ENCODE results near the gene PLEKHG7.
"Not testable (repeated sequence)": the region's sequence is repeated elsewhere in the genome, so short reads cannot be mapped to it uniquely, and the experiment has no call there.

PLEKHG7 gene, protein sequence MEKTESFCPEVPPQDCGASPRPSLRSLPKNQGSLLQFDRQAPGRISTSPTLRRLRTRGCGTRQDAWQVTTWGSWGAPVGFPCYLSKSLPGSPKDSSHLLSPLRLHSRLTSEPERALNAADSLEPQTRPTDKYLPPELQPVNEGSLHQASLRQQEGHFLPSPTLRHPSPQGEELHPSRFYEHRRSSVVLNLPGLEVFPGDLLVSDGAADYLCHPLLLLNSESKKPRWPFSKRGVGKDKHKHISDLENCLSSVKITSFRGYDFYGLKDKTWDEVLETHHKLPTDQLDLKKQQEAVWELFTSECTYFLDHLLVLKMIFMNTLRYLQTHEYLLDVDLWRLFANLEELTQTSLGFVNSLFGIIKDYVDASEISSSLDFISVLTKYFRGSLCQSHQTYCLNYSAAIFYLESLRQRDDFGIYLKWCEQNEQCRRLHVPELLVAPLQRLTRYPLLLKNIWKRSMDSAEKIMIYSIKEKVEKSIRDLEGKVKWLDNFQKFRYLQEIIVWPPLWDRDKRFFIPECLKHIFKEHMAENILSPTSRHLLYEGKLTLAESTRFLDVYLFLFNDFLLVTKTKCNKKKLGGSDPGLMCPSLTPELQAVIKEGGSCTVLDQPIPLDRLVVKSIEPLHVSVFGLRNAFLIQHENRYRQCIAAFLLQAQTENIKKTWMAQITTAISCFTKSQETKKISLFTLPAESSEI

DNA sequence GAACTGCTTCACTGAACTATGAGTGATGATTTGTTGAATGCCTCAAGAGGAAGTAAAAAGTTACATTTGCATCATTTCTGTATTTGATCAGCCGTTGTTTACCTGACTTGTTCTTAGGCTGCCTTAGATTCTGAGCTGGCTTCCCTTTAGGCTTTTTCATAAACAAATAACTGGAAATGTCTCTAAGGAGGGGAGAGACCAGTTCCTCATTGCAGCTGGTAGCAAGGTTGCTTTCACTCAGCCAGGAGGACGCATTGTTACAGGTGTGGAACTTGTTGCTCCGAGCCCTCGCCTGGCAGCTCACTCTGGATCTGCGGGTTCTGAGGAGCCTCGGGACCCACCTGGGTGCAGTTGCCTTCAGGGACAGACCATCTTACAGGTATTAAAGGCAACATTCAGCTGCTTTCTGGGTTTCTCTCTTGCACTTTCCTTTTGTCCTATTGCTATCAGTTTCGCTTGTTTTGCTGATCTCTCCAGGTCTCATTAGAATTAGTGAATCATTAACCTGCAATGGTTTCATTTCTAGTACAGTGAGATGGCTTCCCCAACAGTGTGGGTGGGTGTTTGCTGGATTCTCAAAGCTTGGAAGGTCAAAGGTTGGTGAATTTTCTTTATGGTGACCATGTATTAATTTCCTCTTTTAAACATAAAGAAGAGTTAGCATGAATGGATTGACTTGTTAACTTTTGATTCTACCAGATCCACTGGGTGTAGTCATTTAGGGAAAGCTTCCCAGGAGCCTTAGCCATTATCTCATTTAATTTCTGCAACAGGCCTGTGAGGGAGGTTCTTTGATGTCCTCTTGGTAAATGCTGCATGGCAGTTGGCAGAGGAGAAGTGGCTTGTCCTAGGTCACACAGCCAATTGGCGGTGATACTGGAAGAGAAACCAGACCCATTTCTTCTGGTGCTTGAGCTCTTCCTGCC is at the start of gene PLEKHG7:
Gene PLEKHG7 (plus strand): TSS at position 236 of the 926 bp plus-strand sequence. CDS start 3,643 bp downstream, outside the sequence.
- DNase-seq: no peak

DNA sequence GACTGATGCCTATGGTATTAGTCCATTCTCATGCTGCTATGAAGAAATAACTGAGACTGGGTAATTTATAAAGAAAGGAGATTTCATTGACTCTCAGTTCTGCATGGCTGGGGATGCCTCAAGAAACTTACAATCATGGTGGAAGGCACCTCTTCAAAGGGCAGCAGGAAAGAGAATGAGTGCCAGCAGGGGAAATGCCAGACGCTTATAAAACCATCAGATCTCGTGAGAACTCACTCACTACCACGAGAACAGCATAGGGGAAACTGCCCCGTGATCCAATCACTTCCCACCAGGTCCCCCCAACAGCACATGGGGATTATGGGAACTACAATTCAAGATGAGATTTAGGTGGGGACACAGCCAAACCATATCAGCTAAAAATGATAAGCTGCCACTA is 48.5 kb upstream of the PLEKHG7 start:
- DNase-seq: not testable (repeated sequence)

DNA sequence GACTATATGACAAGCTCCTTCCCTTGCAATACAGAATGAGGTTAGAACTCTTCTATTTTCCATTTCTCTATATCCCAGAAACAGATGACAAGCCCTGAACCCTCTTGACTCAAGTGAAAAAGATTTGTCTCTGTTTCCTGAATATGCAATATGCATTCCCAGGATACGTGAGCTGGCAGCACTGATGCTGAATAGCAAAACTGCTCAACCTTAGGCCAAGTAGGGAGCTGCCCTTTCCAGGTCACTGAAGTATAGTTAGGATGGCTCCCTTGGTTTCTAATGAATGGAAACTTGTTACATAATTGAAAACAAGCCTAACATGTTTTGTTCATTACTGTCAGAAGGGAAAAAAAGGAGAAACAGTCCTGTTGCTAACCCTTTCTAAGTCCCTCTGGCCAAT is 47.9 kb upstream of the PLEKHG7 start:
- DNase-seq: no peak

DNA sequence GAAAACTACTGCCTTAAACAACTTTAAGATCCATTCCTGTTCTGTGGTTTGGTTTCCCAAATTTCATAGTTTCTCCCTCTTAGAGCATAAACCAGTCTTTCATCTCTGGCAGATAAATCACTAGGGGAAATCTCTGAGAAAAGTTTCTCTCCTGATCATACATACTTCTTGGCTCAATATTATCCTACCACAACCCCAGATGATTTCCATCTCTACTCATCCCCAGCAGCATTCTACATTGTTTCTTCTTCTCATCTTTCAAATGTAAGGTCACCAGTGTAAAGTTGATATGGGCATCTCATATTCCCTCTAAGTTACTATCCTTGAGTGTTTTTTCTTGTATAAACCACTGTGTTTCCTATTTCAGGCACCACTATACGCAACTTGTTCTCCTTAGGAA is 45.9 kb upstream of the PLEKHG7 start:
- DNase-seq: no peak

DNA sequence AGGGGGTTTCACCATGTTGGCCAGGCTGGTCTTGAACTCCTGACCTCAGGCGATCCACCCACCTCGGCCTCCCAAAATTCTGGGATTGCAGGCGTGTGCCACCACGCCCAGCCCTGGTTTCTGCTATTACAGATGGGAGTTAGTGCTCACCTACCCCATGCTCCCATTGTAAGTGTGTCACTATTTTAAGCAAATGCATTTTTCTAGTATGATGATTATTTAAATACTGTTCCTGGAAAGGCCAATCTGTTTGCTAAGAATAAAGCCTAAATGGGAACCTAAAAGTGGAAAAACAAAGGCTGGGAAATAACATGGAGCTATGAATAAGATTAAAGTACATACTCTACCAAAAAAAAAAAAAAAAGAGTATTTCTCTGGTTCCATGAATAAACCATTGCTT is 45.0 kb upstream of the PLEKHG7 start:
- DNase-seq: no peak

DNA sequence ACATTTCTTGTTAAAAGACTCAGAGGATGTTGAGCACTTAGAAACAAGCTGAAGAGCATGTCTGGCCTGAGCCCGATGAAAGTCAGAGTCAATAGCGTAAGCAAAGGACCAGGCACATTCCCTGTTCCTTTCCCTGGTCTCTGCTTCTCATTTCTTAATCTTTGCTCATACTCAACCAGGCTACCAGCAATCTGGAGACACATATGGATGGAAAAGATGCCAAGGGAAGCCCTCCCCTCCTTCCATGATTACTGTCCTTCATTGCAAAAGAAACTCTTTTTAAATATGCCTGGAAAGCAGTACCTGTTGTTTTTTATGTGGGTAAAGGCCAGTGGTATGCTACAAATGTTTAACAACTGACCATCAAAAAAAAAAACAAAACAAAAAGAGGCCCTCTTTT is 44.2 kb upstream of the PLEKHG7 start:
- DNase-seq: no peak

DNA sequence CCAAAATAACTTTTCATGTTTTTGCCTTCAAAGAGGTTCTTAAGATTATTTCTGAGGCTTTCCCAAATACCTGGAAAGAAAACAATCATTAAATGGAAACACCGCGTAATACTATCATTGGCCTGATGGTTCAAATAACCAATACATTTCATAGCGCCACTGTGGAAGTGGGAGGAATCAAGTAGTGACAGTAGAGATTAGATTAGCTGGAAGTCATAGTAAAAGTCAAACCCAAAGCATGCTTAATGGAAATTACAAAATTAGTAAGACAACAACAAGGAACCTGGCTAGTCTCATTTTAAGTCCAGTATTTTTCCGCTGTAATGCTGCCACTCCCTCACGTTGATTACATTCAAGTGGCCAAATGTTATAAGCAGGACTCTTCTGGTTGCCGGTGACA is 41.5 kb upstream of the PLEKHG7 start:
- no peak for DNase-seq

DNA sequence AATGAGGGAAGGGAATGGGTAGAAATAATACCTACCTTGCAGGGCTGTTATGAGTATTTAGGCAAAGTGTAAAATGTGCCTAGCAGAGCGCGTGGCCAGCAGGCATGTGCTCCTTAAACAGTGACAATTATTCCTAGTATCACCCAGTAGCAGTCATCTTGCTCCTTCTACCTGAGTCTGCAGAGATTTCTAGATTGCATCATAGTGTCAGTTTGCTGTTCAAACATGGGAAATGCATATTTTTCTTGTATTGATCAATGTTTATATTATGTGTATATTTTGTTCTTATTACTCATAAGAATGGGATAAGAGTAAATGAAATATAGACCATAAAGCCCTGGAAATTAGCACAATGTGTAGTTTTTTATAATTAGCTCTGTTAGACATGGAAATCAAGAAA is 37.3 kb upstream of the PLEKHG7 start:
- no peak for DNase-seq

DNA sequence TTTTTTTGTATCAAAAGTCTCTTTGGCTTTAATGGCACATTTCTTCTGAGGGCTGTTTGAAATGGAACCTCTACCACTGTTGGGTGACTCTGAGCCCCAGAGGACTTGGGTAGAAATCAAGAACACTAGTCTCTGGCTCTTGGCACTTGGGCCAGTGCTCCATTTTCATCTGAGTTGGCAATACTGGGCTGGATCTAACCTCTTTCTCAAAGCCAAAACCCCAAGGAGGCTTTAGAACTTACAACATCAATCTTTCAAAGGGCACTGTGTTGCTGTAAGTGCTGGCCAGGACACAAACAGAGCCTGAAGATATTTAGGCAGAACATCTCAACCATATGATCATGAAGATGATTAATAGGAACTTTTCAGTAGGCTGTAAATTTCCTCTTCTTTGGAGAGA is 34.0 kb upstream of the PLEKHG7 start:
- no peak for DNase-seq

DNA sequence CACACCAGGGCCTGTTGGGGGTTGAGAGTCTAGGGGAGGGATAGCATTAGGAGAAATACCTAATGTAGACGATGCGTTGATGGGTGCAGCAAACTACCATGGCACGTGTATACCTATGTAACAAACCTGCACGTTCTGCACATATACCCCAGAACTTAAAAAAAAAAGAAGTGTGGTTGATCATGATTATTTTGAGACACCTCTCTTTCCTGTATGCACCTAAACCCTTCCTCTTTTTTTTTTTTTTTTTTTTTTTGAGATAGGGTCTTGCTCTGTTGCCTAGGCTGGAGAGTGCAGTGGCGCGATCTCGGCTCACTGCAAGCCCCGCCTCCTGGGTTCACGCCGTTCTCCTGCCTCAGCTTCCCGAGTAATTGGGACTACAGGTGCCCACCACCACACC is 31.3 kb upstream of the PLEKHG7 start:
- not testable (repeated sequence) for DNase-seq

DNA sequence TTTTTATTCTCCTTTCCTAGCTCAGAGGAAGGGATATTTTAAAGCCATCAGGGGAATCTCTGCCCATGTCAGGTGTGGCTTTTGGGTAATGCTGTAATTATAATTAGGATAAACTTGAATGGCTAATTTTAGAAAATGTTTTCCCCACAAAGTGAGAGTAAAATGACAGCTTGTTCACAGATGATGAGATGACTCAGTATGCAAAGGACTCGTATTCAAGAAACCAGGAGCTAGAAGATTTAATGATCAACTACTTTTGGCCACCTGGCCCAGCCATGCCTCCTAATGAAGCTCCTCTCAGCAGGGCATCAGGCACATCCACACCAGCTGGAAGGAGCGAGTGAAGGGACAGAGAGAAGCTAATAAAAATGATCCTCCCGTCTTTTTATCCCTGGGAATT is 29.0 kb upstream of the PLEKHG7 start:
- no peak for DNase-seq

DNA sequence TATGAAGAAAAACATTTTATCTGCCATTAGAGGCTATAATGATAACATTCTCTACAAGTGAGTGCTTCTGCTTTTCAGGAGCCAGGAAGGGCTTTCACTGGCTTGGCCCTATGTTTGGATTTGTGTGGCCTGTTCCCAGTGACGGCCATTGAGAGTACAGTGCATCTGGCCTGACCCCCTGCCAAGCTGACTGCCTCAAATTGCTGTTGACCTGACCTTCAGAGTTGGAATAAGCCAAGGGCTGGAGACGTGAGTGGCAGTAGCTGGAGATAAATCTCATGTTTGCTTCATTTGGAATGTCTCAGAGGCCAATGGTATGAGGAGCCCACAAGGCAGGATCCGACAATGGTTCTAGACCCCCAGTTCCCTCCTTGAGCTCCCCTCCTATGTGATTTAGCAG is 28.3 kb upstream of the PLEKHG7 start:
- no peak for DNase-seq

DNA sequence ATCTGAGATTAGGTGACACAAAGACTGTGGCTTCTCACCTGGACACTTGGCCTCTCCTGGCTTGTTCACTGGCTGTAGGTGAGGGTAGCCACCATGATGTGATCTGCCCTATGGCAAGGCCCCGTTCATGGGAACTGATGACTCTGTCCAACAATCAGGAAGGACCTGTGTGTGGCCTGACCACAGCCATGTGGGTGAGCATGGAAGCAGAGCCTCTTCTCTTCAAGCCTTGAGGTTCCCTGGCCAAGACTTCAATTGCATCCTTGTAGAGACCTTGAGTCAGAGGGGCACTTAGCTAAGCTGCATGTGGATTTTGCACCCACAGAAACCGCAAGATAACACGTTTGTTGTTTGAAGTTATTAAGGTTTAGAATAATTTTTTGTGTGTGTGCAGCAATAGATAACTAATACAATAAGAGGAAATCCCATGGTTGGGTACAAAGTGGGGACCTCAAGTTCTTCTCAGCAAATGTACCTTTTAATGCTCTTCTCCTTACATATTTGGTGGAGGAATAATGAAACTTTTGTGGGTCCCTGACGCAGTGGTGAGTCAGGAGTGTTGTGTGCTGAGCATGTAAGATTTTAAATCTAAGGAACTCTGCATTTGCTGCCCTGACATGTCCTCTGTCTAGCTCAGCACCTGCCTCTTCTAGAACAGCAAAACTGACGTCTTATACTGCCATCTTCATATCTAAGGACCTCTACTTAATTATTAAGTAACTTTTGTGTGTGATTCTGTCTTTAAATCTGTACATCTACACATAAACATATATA is 27.5 kb upstream of the PLEKHG7 start:
- no peak for DNase-seq

DNA sequence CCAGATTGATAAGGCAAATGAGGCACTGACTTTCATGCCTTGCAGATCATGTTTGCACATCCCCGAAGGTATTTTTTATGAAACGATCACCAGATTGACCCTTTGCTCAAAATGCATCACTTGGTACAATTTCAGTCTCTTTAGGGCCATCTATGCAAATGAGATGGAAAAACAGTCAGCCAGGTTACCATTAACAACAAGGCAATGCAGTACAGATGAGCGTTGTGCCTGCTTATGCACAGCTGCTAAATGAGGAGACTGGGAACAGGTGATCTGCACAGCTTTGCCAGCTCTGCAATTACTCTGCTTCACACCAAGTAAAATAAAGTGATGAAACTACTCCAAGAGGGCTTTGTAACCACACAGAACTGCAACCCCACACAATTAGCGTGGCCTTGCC is 26.1 kb upstream of the PLEKHG7 start:
- DNase-seq: no peak

DNA sequence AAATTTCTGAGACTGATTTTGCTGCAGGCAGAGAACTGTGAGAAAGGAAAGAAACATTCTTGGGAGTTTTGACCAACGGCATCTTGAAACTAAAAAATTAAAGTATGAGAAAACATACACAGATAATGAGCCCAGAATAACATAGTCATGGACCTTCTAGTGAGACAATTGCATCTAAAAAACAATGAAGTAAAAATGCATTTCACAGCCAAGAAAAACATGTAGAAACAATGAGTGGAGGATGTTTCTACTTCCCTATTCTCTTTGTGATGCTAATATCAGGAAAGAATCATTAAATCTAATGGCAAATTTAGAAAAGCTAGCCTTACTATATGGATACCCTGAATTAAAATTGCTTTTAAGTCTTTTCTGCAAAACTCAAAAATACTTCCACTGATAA is 12.2 kb upstream of the PLEKHG7 start:
- DNase-seq: no peak

DNA sequence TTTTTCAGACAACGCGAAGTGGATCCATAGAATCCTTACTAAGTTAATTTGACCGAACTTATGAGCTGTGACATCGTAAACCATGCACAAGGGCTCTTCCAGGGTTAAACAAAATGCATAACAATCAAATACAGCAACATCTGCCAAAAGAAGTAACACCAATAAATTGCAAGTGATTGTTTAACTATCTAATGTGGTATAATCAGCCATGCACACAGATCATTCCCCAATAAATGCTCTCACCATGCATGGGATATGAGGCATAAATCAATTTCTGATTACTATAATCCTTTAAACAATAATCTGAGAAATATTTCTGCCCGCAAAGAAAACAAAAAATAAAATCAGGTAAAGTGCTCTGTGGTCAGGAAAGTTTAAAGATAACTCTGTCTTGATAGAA is 7.7 kb upstream of the PLEKHG7 start:
- DNase-seq: no peak

DNA sequence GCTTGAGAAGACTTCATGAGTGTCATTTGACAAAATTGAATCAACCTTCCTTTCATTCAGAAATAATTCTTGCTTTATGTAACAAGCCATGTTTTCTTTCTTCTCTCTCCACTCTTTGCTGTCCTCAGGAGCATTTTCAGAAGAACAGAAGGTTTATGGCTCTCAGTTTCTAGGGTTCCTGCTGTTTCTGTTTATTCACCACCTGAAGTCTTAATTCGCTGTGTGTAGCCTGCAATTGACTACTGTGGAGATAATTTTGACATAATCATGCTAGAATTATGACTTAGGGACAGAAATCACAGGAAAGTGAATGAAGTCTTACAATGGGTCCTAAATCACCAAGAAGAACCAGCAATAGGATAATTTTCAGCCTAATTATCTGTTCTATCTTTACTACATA is 7.2 kb upstream of the PLEKHG7 start:
- DNase-seq: no peak

DNA sequence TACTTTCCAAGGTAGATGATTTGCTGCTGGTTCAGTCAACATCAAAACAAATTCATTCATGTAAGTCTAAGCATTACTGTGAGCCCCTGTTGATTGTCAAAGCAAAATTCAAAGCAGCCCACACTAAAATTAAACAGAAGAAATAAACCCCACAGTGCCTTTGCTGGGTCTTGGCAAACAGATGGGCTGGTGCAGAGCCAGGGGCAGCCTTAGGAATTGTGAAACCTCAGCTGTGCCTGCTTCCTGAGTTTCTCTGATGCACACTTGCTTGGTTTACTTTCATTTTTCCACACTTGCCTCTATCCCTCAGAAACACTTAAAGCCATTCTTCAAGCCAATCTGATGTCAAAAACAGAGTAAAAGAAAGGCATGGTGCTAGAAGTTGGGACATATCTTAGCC is 6.6 kb upstream of the PLEKHG7 start:
- no peak for DNase-seq

DNA sequence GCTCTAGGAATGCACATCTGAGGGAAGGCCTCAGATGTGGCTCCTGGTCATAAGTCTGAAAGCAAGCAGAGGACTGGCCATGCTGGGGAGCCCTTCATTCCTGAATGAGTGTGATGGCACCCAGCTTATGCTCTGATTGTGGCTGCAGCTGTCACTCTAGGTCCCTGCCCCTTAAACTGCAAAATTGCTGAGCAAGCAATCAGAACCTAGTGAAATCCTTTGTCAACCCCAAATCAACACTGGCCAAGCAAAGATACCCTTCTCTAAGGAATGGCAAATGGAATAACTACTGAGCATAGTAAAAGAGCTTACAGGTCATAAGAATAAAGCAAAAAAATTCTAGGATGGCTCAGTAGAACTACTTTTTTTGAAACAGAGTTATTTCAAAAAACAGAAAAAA is 4.3 kb upstream of the PLEKHG7 start:
- no peak for DNase-seq

DNA sequence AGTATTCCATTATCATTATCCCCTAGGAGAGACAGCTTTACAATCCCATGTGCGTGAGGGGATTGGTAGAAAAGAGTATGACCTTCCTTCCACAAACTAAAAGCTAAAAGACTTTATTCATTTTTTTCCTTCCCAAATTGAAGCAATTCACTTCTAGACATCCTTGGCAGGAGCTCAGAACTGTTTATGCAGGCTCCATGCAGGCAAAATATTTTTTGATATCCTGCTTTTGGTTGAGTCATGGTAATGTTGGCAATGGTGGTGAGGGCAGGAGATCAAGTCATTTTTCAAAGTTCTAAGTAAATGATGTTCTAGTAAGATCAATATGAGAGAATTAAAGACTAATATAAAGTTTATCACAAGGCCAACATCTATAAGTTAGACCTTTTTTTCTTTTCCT is 1.3 kb upstream of the PLEKHG7 start:
- DNase-seq: no peak

DNA sequence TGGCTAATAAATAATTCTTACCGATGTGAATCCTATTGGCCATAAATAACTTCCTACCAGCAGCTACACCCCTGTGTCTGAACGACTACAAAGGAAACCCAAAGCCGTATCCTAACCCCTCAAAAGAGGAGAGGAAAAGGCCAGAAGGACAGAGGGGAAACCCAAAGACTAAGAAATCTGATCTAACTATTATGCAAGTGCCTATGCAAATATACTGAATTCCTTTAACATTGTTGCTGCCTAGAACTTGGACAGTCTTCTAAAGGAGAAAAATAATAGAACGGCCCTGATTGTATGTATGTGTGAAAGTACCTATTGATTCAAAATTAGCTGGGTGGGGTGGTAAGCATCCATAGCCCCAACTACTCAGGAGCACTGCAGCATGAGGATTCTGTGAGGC is 997 bp downstream of the PLEKHG7 start:
- no peak for DNase-seq

DNA sequence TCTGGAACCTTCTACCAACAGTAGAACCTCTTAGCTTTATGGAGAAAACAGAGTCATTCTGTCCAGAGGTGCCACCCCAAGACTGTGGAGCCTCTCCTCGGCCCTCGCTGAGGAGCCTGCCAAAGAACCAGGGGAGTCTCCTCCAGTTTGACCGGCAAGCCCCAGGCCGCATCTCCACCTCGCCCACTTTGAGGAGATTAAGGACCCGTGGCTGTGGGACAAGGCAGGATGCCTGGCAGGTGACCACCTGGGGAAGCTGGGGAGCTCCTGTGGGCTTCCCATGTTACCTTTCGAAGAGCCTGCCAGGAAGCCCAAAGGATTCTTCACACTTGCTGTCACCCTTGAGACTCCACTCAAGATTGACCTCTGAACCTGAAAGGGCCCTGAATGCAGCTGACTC is 3.8 kb downstream of the PLEKHG7 start:
- DNase-seq: no peak

DNA sequence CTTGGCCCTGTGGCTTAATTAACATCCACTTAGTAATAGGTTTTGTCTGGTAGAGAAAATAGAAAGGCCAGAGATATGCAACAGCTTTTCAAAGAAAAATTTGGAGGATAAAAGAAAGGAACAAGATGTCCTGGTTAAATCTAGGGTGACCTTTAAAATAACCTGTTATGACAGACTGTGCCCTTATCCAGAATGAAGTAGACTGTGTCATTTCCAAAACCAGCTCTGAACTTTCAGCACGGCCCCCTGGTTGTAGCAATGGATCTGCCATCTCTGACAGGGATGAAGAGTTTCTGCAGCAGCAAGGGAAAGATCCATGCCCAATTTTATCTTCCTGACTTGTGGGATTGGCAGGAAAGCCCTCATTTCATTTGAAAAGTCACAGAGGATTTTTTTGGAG is 5.1 kb downstream of the PLEKHG7 start:
- no peak for DNase-seq
